ENCODE measurements around the gene WDR13. TPM values are rescaled to one million over a fixed set of nuclear protein-coding genes. Genes with fewer than 3 reads are reported as not detected.
A peak's percentile ranks its signal among the peaks of the same experiment; 100 is the strongest.

Gene WDR13
- polyA plus RNA-seq, 1 donor (not counting 4 experiments of a cell fraction or from before 2014, with no cell fraction given), result 32.8 TPM

- DNase-seq (ENCODE audit: low read depth, low spot score) (no peak), FAIRE-seq (no peak)
- dilution Hi-C loops (cut with MboI; ENCODE audit: extremely low pct_ligation_motif_present, low sequenced_read_pairs), result no loop called here
- Histone ChIP-seq H3K79me2 (ENCODE audit: control insufficient read depth, insufficient read depth, low read length) (no peaks in the 10 kb centered on the region), H3K9me3 (ENCODE audit: control insufficient read depth, low read depth, low read length) (no peaks in the 10 kb centered on the region), H3K4me1 (ENCODE audit: control insufficient read depth, extremely low read depth, insufficient read depth, low read length) (peaks cover 7% of the 10 kb centered on the region), H2AFZ (ENCODE audit: control insufficient read depth, low read length) (no peak overlapping the region), H4K20me1 (ENCODE audit: control insufficient read depth, extremely low read depth, insufficient read depth, low read length) (no peaks in the 10 kb centered on the region), H3K27me3 (ENCODE audit: control insufficient read depth, extremely low read depth, insufficient read depth, low read length) (no peaks in the 10 kb centered on the region), H3K36me3 (ENCODE audit: control insufficient read depth in 2 of 2, extremely low read depth in 1 of 2, insufficient read depth in 2 of 2, low read length in 2 of 2) (no peaks in the 10 kb centered on the region), H3K4me2 (ENCODE audit: control insufficient read depth, extremely low read depth, insufficient read depth, low read depth, low read length) (no peak overlapping the region), H3K9ac (ENCODE audit: control insufficient read depth, extremely low read depth, insufficient read depth, low read length) (no peak overlapping the region), H3K9me1 (ENCODE audit: control insufficient read depth, extremely low read depth, insufficient read depth, low read length) (no peaks in the 10 kb centered on the region), H3K27ac (ENCODE audit: control insufficient read depth, insufficient read depth, low read length) (no peak overlapping the region), H3K4me3 (ENCODE audit: control insufficient read depth in 2 of 3, extremely low read depth in 1 of 3, insufficient read depth in 2 of 3, low read depth in 1 of 3, low read length in 3 of 3) (no peak overlapping the region)
- TF ChIP-seq EZH2 (IDR thresholded peaks at IDR 0.05; ENCODE audit: low read length) (no peak), CTCF (optimal IDR thresholded peaks at IDR 0.05 in 1 of 3, IDR thresholded peaks at IDR 0.05 in 1 of 3, conservative IDR thresholded peaks at IDR 0.05 in 1 of 3; ENCODE audit: extremely low read depth in 1 of 3, insufficient read depth in 2 of 3, low read length in 3 of 3) (no peak)
These were observed 12.6 kb upstream of the WDR13 start for GRCh38 chrX:48584698-48585097.

GRCh38 chrX:48589482-48590162 is 7.7 kb upstream of the WDR13 start:
- peaks cover 18% of the 10 kb centered on the region for H3K4me1 ChIP-seq (ENCODE audit: control insufficient read depth, extremely low read depth, insufficient read depth, low read length)
- no peak for DNase-seq (ENCODE audit: low read depth, low spot score)
- no peaks in the 10 kb centered on the region for H3K9me3 ChIP-seq (ENCODE audit: control insufficient read depth, low read depth, low read length)
- H3K4me2 ChIP-seq (ENCODE audit: control insufficient read depth, extremely low read depth, insufficient read depth, low read depth, low read length), result no peak overlapping the region
- H3K27ac ChIP-seq (ENCODE audit: control insufficient read depth, insufficient read depth, low read length), result peak overlapping the region; percentile 13
- no peak for TF ChIP-seq CTCF (optimal IDR thresholded peaks at IDR 0.05 in 1 of 3, IDR thresholded peaks at IDR 0.05 in 1 of 3, conservative IDR thresholded peaks at IDR 0.05 in 1 of 3; ENCODE audit: extremely low read depth in 1 of 3, insufficient read depth in 2 of 3, low read length in 3 of 3)
- no peak for TF ChIP-seq EZH2 (IDR thresholded peaks at IDR 0.05; ENCODE audit: low read length)
- H3K36me3 ChIP-seq (ENCODE audit: control insufficient read depth in 2 of 2, extremely low read depth in 1 of 2, insufficient read depth in 2 of 2, low read length in 2 of 2), result no peaks in the 10 kb centered on the region
- dilution Hi-C loops (cut with MboI; ENCODE audit: extremely low pct_ligation_motif_present, low sequenced_read_pairs), result no loop called here
- H3K4me3 ChIP-seq (ENCODE audit: control insufficient read depth in 2 of 3, extremely low read depth in 1 of 3, insufficient read depth in 2 of 3, low read depth in 1 of 3, low read length in 3 of 3), result no peak overlapping the region
- no peaks in the 10 kb centered on the region for H3K79me2 ChIP-seq (ENCODE audit: control insufficient read depth, insufficient read depth, low read length)
- no peaks in the 10 kb centered on the region for H3K27me3 ChIP-seq (ENCODE audit: control insufficient read depth, extremely low read depth, insufficient read depth, low read length)
- peak overlapping the region; percentile 30 for H2AFZ ChIP-seq (ENCODE audit: control insufficient read depth, low read length)
- H3K9ac ChIP-seq (ENCODE audit: control insufficient read depth, extremely low read depth, insufficient read depth, low read length), result no peak overlapping the region
- no peaks in the 10 kb centered on the region for H3K9me1 ChIP-seq (ENCODE audit: control insufficient read depth, extremely low read depth, insufficient read depth, low read length)
- no peaks in the 10 kb centered on the region for H4K20me1 ChIP-seq (ENCODE audit: control insufficient read depth, extremely low read depth, insufficient read depth, low read length)
- no peak for FAIRE-seq

All from keratinocyte (primary cell).